Rectal smooth muscle tissue (tissue), 1 donor: ENCODE data around the gene NIM1K.
"Not testable (repeated sequence)": the region's sequence is repeated elsewhere in the genome, so short reads cannot be mapped to it uniquely, and the experiment has no call there.

Experiments used
- H3K27ac ChIP-seq: one replicate; pipeline ENCODE4 v1.7.0; 2013; ENCODE audit warnings: low read depth, low read length, inconsistent platforms
- H3K27me3 ChIP-seq: one replicate; pipeline ENCODE4 v1.7.0; 2013; ENCODE audit warnings: low read length; ENCODE audit not compliant: control insufficient read depth, insufficient read depth
- H3K36me3 ChIP-seq: one replicate; pipeline ENCODE4 v1.7.0; 2013; ENCODE audit warnings: low read length; ENCODE audit not compliant: control insufficient read depth, insufficient read depth
- H3K4me1 ChIP-seq: one replicate; pipeline ENCODE4 v1.7.0; 2013; ENCODE audit warnings: low read length; ENCODE audit not compliant: control insufficient read depth, insufficient read depth
- H3K4me3 ChIP-seq: one replicate; pipeline ENCODE4 v1.7.0; 2013; ENCODE audit warnings: low read length
- H3K9ac ChIP-seq: one replicate; pipeline ENCODE4 v1.7.0; 2013; ENCODE audit warnings: low read length

The NIM1K gene

GRCh38 chr5:43193181-43193893, 1.3 kb downstream of the NIM1K start:
- H3K27ac ChIP-seq = no peak overlapping the region
- peak overlapping the region; percentile 65 for H3K4me3 ChIP-seq
- H3K9ac ChIP-seq = no peak overlapping the region
- peaks cover 3% of the 10 kb centered on the region for H3K27me3 ChIP-seq
- no peaks in the 10 kb centered on the region for H3K36me3 ChIP-seq
- peaks cover 2% of the 10 kb centered on the region for H3K4me1 ChIP-seq

- Histone ChIP-seq H3K27me3 (peaks cover 3% of the 10 kb centered on the region), H3K27ac (no peak overlapping the region), H3K4me1 (peaks cover 2% of the 10 kb centered on the region), H3K36me3 (no peaks in the 10 kb centered on the region), H3K4me3 (no peak overlapping the region), H3K9ac (no peak overlapping the region)
Measured at GRCh38 chr5:43193894-43194265, 1.9 kb downstream of the NIM1K start.

GRCh38 chr5:43195670-43196265, 3.7 kb downstream of the NIM1K start:
- H3K9ac ChIP-seq = no peak overlapping the region
- H3K4me1 ChIP-seq = peaks cover 2% of the 10 kb centered on the region
- no peak overlapping the region for H3K27ac ChIP-seq
- H3K27me3 ChIP-seq = peaks cover 3% of the 10 kb centered on the region
- no peaks in the 10 kb centered on the region for H3K36me3 ChIP-seq
- no peak overlapping the region for H3K4me3 ChIP-seq

GRCh38 chr5:43197535-43197934, 5.5 kb downstream of the NIM1K start:
- no peak overlapping the region for H3K4me3 ChIP-seq
- H3K27ac ChIP-seq = no peak overlapping the region
- no peaks in the 10 kb centered on the region for H3K4me1 ChIP-seq
- H3K9ac ChIP-seq = no peak overlapping the region
- H3K27me3 ChIP-seq = no peaks in the 10 kb centered on the region
- H3K36me3 ChIP-seq = no peaks in the 10 kb centered on the region

GRCh38 chr5:43201442-43201841, 9.4 kb downstream of the NIM1K start:
- not testable (repeated sequence) for H3K27me3 ChIP-seq, H3K36me3 ChIP-seq

GRCh38 chr5:43202380-43202779, 10.4 kb downstream of the NIM1K start:
- Histone ChIP-seq H3K4me1 (no peaks in the 10 kb centered on the region), H3K4me3 (no peak overlapping the region), H3K9ac (no peak overlapping the region), H3K36me3 (no peaks in the 10 kb centered on the region), H3K27ac (no peak overlapping the region), H3K27me3 (no peaks in the 10 kb centered on the region)

More at GRCh38 chr5:43201442-43201841, 9.4 kb downstream of the NIM1K start:
- H3K9ac ChIP-seq, H3K4me1 ChIP-seq, H3K27ac ChIP-seq, H3K4me3 ChIP-seq: not testable (repeated sequence)

- no peaks in the 10 kb centered on the region for H3K27me3 ChIP-seq
- no peaks in the 10 kb centered on the region for H3K36me3 ChIP-seq
- H3K4me3 ChIP-seq = no peak overlapping the region
- no peaks in the 10 kb centered on the region for H3K4me1 ChIP-seq
- no peak overlapping the region for H3K9ac ChIP-seq
- no peak overlapping the region for H3K27ac ChIP-seq
Measured at GRCh38 chr5:43203373-43203772, 11.3 kb downstream of the NIM1K start.

- H3K4me3 ChIP-seq = no peak overlapping the region
Measured at GRCh38 chr5:43204958-43205357, 12.9 kb downstream of the NIM1K start.

GRCh38 chr5:43207601-43208000, 15.6 kb downstream of the NIM1K start:
- no peak overlapping the region for H3K27ac ChIP-seq
- no peaks in the 10 kb centered on the region for H3K27me3 ChIP-seq
- H3K4me3 ChIP-seq = no peak overlapping the region
- no peaks in the 10 kb centered on the region for H3K4me1 ChIP-seq
- H3K36me3 ChIP-seq = no peaks in the 10 kb centered on the region
- no peak overlapping the region for H3K9ac ChIP-seq

More at GRCh38 chr5:43204958-43205357, 12.9 kb downstream of the NIM1K start:
- Histone ChIP-seq H3K27ac (no peak overlapping the region), H3K36me3 (no peaks in the 10 kb centered on the region), H3K9ac (no peak overlapping the region), H3K27me3 (no peaks in the 10 kb centered on the region), H3K4me1 (no peaks in the 10 kb centered on the region)

- H3K36me3 ChIP-seq = no peaks in the 10 kb centered on the region
- H3K9ac ChIP-seq = no peak overlapping the region
- H3K27me3 ChIP-seq = no peaks in the 10 kb centered on the region
- H3K4me3 ChIP-seq = no peak overlapping the region
- no peaks in the 10 kb centered on the region for H3K4me1 ChIP-seq
- H3K27ac ChIP-seq = no peak overlapping the region
Measured at GRCh38 chr5:43208658-43209057, 16.6 kb downstream of the NIM1K start.

- Histone ChIP-seq H3K27ac (no peak overlapping the region), H3K4me1 (no peaks in the 10 kb centered on the region), H3K27me3 (no peaks in the 10 kb centered on the region), H3K36me3 (no peaks in the 10 kb centered on the region), H3K4me3 (no peak overlapping the region), H3K9ac (no peak overlapping the region)
Measured at GRCh38 chr5:43209060-43209459, 17.0 kb downstream of the NIM1K start.

- no peak overlapping the region for H3K9ac ChIP-seq
- H3K36me3 ChIP-seq = no peaks in the 10 kb centered on the region
- H3K27ac ChIP-seq = no peak overlapping the region
Measured at GRCh38 chr5:43209833-43210232, 17.8 kb downstream of the NIM1K start.

GRCh38 chr5:43210570-43210969, 18.5 kb downstream of the NIM1K start:
- no peak overlapping the region for H3K4me3 ChIP-seq
- no peaks in the 10 kb centered on the region for H3K36me3 ChIP-seq
- H3K27me3 ChIP-seq = no peaks in the 10 kb centered on the region
- H3K4me1 ChIP-seq = no peaks in the 10 kb centered on the region
- no peak overlapping the region for H3K27ac ChIP-seq
- H3K9ac ChIP-seq = no peak overlapping the region

More at GRCh38 chr5:43209833-43210232, 17.8 kb downstream of the NIM1K start:
- H3K27me3 ChIP-seq = no peaks in the 10 kb centered on the region
- no peak overlapping the region for H3K4me3 ChIP-seq
- H3K4me1 ChIP-seq = no peaks in the 10 kb centered on the region
